ENCODE results near the gene METTL3.
A peak's percentile ranks its signal among the peaks of the same experiment; 100 is the strongest.

METTL3 gene

DNA sequence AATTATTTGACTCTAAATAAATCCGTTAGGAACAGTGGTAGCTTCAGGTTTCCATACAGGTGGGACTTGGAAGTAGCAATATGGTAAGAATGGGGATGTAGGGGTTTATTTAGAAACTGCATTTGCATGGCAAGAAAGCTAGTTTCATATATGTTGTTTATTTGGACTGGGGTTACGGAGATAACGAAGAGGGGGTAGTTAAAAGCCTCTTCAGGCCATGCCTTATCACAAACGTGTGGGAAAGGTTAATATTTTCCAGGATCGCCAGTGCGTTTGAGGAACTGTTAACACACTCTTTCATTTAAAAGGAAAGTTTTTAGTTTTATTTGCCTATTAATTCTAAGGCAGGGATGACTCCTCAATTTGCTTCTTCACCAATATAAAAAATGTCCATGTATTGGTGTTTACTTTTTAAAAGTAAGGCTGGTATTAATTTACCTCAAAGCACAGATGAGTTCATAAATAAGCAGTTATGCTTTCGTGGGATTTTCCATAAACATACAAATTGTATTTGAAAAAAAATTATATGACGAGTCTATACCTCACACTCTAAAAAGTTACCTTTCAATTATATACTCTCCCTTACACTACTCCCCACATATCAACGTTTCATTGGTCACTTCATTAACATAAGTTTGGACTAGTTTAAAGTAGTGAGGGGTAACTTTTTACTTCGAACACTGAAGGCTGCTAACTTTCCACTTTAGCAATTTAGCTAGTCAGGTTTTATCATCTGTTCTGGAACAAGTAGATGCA, 35.2 kb downstream of the METTL3 start:
- no peak for DNase-seq

DNA sequence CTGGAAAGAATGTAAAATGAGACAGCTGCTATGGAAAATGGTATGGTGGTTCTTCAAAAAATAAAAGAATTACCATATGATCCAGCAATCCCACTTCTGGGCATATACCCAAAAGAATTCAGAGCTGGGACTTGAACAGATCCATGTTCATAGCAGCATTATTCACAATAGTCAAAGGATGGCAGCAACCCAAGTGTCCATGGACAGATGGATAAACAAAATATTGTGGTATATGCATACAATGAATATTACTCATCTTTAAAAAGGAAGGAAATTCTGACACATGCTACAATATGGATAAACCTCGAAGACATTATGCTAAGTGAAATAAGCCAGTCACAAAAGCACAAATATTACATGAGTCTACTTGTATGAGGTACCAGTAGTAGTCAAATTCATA, 43.5 kb downstream of the METTL3 start:
- no peak for DNase-seq

DNA sequence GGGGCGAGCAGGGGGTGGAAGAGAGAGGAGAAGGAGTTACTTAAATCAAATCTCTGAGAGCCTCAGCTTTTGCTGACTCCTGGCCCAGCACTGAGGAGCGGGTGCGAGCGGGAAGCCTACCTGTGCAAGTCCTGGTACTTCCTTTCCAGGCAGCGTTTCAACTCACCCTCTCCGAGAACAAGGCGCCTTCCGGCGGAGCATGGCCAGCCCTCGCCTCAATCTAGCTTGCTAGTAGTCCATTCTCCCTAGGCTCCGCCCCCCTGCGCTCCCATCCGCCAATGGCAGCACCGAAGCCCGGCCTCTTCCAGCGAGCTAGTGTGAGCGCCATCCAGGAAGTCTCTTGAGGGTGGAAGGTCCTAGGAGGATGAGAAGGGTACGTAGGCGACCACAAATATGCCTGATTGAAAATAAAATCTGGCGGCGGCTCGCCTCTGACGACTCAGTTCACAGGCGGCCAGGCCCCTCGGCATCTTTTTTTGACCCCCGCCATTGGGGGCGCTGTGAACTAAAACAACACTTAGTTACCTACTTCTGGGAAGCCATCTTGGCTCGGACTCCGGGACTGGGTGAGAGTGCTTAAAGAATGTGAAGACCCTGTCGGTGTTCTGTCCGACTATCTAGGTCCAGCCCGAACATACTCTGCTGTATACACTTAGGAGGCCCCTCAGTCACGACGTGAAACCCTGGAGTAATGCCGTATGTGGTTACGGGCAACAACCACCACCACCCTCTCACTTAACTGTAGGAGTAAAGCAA, 55.0 kb downstream of the METTL3 start, which contains the start of gene CHD8:
Gene CHD8 (minus strand): TSS at position 212 of the 756 bp plus-strand sequence. CDS start 24,480 bp downstream, outside the sequence.
- peak; percentile 100 for DNase-seq

- no peak for DNase-seq
These were observed 55.6 kb downstream of the METTL3 start for GRCh38 chr14:21455592-21455911.

GRCh38 chr14:21454843-21455544, 56.1 kb downstream of the METTL3 start:
- DNase-seq, result peak; percentile 25

- DNase-seq, result no peak
These were observed 61.3 kb downstream of the METTL3 start for GRCh38 chr14:21449899-21450216.

Data from CD4-positive, alpha-beta T cell treated with Interleukin-4 for 4 hours (primary cell).